AG04450 (cell line): ENCODE results near the gene IL4R. TPM values are rescaled to one million over a fixed set of nuclear protein-coding genes. Genes with fewer than 3 reads are reported as not detected.
"Not testable (repeated sequence)": the region's sequence is repeated elsewhere in the genome, so short reads cannot be mapped to it uniquely, and the experiment has no call there.

Source experiments
- CTCF ChIA-PET: fragments of 300-600, 350-600 bp; formaldehyde crosslinking; extraction: SDS; loops from one replicate; lab custom pipeline; 2022; ENCODE audit warnings: antibody characterized with exemption, inconsistent platforms; lab: Charles Lee
- POLR2A ChIA-PET: fragments of 350-600 bp; formaldehyde crosslinking; extraction: SDS; loops from one replicate; lab custom pipeline; 2021; ENCODE audit warnings: antibody characterized with exemption, inconsistent platforms; lab: Yijun Ruan, JAX
- DNase-seq: peaks from one replicate; pipeline ENCODE4 v3.0.0-alpha.2; 2011; ENCODE audit warnings: low read depth, low spot score
- H3K27ac ChIP-seq: one replicate; pipeline ENCODE4 v1.5.1; 2012; ENCODE audit warnings: low read depth, low read length, control low read depth
- H3K27me3 ChIP-seq: one replicate; pipeline ENCODE4 v1.6.0; 2012; ENCODE audit warnings: low read length; ENCODE audit not compliant: control insufficient read depth, insufficient read depth
- H3K4me3 ChIP-seq: 2 replicates; pipeline ENCODE4 v1.5.1; 2011; ENCODE audit warnings: mild to moderate bottlenecking, low read depth, low read length, control low read depth
- H3K9me3 ChIP-seq: 2 replicates; pipeline ENCODE4 v1.5.1; 2012; ENCODE audit warnings: low read length; ENCODE audit not compliant: control insufficient read depth, insufficient read depth
- CTCF ChIP-seq: IDR thresholded peaks from 2 replicates; pipeline ENCODE4 v1.5.1; 2011; ENCODE audit warnings: low read depth, low read length, control low read depth, inconsistent platforms
- polyA plus RNA-seq: library from polyadenylated mRNA; depleted of rRNA; stranded (reverse); fragments of >200 nt; gene quantifications from 2 replicates; pipeline ENCODE4 v1.2.3, GENCODE V29; 2011; rRNA removed

The IL4R gene
- polyA plus RNA-seq, 1 experiment: 31.1 TPM

DNA sequence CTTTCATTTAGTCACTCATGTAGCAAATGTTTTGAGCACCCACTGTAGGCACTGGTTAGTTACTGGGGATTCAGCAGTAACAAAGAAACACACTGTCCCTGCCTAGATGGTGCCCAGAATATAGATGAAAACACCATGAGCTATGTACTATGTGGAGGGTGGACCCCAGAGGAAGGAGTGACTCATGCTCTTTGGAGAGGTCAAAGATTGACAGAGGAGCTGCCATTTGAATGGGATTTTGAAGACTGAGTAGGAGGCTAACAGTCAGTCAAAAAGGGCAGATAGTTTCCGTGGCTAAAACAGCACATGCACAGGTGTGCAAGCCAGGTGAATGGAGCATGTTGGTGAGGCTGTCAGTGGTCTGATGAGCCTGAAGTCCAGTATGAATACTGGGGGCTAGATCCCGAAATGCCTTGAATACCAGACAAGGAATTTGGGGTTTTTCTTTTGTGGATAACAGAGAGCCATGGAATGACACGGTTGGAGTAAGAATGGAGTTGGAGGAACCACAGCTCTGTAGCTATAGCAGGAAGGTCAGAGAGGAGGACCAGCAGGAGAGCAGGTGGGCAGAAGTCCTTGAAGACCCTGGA, 94.3 kb downstream of the IL4R start:
- Histone ChIP-seq H3K9me3 (no peaks in the 10 kb centered on the region), H3K4me3 (no peak overlapping the region), H3K27ac (no peak overlapping the region), H3K27me3 (no peaks in the 10 kb centered on the region)
- TF ChIP-seq CTCF: no peak
- no peak for DNase-seq
- POLR2A ChIA-PET: no interaction called here
- CTCF ChIA-PET: no interaction called here

DNA sequence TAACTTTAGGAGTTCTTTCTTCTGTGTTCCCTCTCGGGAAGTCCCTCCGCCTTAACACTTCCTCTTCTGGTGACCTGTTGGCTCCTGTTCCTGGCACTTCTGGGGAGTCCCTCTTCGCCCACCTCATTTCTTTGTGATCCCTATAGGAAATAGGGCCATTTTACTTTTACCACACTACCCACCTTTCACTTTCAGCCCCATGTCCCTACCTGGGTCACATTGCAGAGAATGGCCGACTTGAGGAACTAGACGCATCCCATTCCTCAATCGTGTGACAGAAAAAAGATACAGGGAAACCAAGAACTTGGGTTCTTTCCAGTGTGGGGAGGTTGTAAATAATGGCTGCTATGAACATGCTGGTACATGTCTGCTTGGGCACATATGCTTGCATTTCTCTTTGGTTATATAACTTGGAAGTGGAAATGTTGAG, 94.8 kb downstream of the IL4R start:
- Histone ChIP-seq H3K9me3 (no peaks in the 10 kb centered on the region), H3K4me3 (no peak overlapping the region), H3K27me3 (no peaks in the 10 kb centered on the region), H3K27ac (no peak overlapping the region)
- TF ChIP-seq CTCF: no peak
- ChIA-PET CTCF (no interaction called here), POLR2A (no interaction called here)
- DNase-seq: no peak

DNA sequence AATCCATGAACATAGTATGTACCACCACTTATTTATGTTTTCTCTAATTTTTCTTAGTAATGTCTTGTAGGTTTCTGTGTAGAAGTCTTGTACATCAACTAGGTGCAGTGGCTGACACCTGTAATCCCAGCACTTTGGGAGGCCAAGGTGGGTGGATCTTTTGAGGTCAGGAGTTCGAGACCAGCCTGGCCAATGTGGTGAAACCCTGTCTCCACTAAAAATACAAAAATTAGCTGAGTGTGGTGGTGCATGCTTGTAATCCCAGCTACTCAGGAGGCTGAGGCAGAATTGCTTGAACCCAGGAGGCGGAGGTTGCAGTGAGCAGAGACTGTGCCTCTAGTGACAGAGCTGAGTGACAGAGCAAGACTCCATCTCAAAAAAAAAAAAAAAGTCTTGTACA, 96.2 kb downstream of the IL4R start:
- DNase-seq, H3K4me3 ChIP-seq, H3K27ac ChIP-seq, H3K27me3 ChIP-seq, H3K9me3 ChIP-seq, POLR2A ChIA-PET: not testable (repeated sequence)
- CTCF ChIA-PET: interaction anchor here (0.7 kb wide), 1 partner anchor 255 kb away, joined by 4 read pairs; no protein-coding TSS in a partner anchor

- POLR2A ChIA-PET: no interaction called here
- H3K4me3 ChIP-seq: no peak overlapping the region
- no peaks in the 10 kb centered on the region for H3K27me3 ChIP-seq
- DNase-seq: no peak
- H3K27ac ChIP-seq: no peak overlapping the region
- CTCF ChIA-PET: interaction anchor here (0.7 kb wide), 1 partner anchor 256 kb away, joined by 4 read pairs; no protein-coding TSS in a partner anchor
- H3K9me3 ChIP-seq: no peaks in the 10 kb centered on the region
- no peak for TF ChIP-seq CTCF
Measured at GRCh38 chr16:27410761-27411160, 97.0 kb downstream of the IL4R start.

DNA sequence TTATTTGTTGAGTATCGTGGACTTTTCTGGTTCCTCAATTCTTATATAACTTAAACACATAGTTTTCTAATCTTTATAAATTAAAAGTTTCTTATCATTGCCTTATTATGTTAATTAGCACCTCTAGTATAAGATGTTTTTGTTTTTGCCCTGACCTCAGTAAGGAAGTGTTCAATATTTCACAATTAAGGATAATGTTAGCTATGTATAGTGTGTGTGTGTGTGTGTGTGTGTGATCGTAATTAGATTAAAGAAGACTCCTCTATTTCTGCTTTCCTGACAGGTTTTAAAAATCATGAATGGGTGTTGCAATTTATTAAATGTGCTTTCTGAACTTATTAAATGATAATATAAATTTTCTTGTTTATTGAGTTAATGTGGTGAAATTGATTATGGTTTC, 100.2 kb downstream of the IL4R start:
- no peak overlapping the region for H3K27ac ChIP-seq
- no peaks in the 10 kb centered on the region; the same call in 1 of the 2 replicates for H3K9me3 ChIP-seq
- POLR2A ChIA-PET: no interaction called here
- no peaks in the 10 kb centered on the region for H3K27me3 ChIP-seq
- TF ChIP-seq CTCF: no peak
- CTCF ChIA-PET: no interaction called here
- no peak overlapping the region for H3K4me3 ChIP-seq
- DNase-seq: no peak

Other genes with a start within 250 kb of the IL4R start
- gene C16orf82, start 247.0 kb upstream of the IL4R start, polyA plus RNA-seq: not detected in 2 replicates
- 2.5 and 2.8 TPM in 2 replicates for gene KDM8, start 110.4 kb upstream of the IL4R start, polyA plus RNA-seq
- 35.4 and 37.2 TPM in 2 replicates for gene NSMCE1, start 45.2 kb upstream of the IL4R start, polyA plus RNA-seq
- gene IL21R, start 88.2 kb downstream of the IL4R start, polyA plus RNA-seq: 0.52 and 0.57 TPM in 2 replicates
- gene GTF3C1, start 235.9 kb downstream of the IL4R start, polyA plus RNA-seq: 40.2 and 44.6 TPM in 2 replicates
- 21.2 and 23.3 TPM in 2 replicates for gene KATNIP, start 236.2 kb downstream of the IL4R start, polyA plus RNA-seq